ENCODE measurements around the gene ARHGAP15. TPM values are rescaled to one million over a fixed set of nuclear protein-coding genes. Genes with fewer than 3 reads are reported as not detected.

Gene ARHGAP15
- total RNA-seq, 1 experiment from 2014 or later, result 0.26 TPM

DNA sequence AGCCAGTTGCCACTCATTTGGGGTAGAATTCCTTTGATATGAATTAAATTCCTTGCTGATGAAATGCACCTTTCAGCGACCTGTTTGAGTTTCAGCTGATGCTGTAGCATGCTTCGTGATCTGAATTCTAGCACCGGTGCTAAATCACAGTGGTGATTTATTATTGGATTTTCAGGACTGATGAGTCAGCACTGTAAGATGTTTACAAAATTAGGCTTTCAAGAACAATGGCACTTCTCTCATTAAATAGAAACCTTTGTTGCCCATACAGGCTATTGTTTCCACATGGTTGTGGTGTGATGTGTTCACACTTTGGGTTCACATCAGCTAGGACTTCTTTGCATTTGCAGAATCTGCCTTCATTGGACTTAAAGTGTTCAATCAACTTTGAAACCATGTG lies 687.7 kb downstream of the ARHGAP15 start:
- no peak overlapping the region for H3K4me3 ChIP-seq
- DNase-seq, result no peak
- H3K9me3 ChIP-seq (replicated peaks), result no peaks in the 10 kb centered on the region
- H3K4me1 ChIP-seq, result peaks cover 4% of the 10 kb centered on the region
- H3K27ac ChIP-seq, result no peak overlapping the region
- H3K36me3 ChIP-seq, result no peaks in the 10 kb centered on the region
- no peaks in the 10 kb centered on the region for H3K27me3 ChIP-seq
